ENCODE measurements around the gene GRK6. TPM values are rescaled to one million over a fixed set of nuclear protein-coding genes. Genes with fewer than 3 reads are reported as not detected.

GRK6 gene
- total and polyA plus RNA-seq, 12 donors: 6.7 to 22.9 (median 15.2) TPM

- Histone ChIP-seq H3K36me3 (peaks cover 0 to 7% (median 0%) of the 10 kb centered on the region in 9 donors), H3K27me3 (peaks cover 0 to 37% (median 14%) of the 10 kb centered on the region in 7 donors), H3K9me3 (no peaks in the 10 kb centered on the region), H3K27ac (peak overlapping the region in 2 of 10 donors; percentile 10 to 15), H3K4me1 (peaks cover 0 to 64% (median 46%) of the 10 kb centered on the region in 9 donors), H3K4me3 (no peak overlapping the region)
- WGBS, 2 donors: 77 to 82% methylated on average over 18 of the region's 18 CpGs
- ATAC-seq (peak in 1 of 8 donors; percentile 2), DNase-seq (no peak)
- no peak for TF ChIP-seq CTCF (IDR thresholded peaks at IDR 0.05)
- intact Hi-C loops (cut with DNase I): no loop called here
Observed at GRCh38 chr5:177476531-177477233, 50.2 kb downstream of the GRK6 start.

- Histone ChIP-seq H3K27ac (peak overlapping the region in 1 of 10 donors; percentile 76), H3K9me3 (no peaks in the 10 kb centered on the region), H3K4me3 (no peak overlapping the region), H3K4me1 (peaks cover 0 to 52% (median 35%) of the 10 kb centered on the region in 9 donors), H3K36me3 (peaks cover 0 to 11% (median 0%) of the 10 kb centered on the region in 9 donors), H3K27me3 (peaks cover 0 to 25% (median 3%) of the 10 kb centered on the region in 7 donors)
- DNase-seq: no peak
- WGBS, 2 donors: 94 to 95% methylated on average over 13 of the region's 13 CpGs
- no peak for ATAC-seq
- intact Hi-C loops (cut with DNase I): no loop called here
- TF ChIP-seq CTCF (IDR thresholded peaks at IDR 0.05): no peak
Observed at GRCh38 chr5:177477701-177478477, 51.4 kb downstream of the GRK6 start.

GRCh38 chr5:177478711-177479646, 52.5 kb downstream of the GRK6 start:
- WGBS, 2 donors: 16 to 25% methylated on average over 18 of the region's 18 CpGs
- ATAC-seq (peak; percentile 83 to 93 (median 86)), DNase-seq (peak; percentile 88 to 90)
- intact Hi-C loops (cut with DNase I): no loop called here
- Histone ChIP-seq H3K4me1 (peaks cover 0 to 51% (median 33%) of the 10 kb centered on the region in 9 donors), H3K9me3 (no peaks in the 10 kb centered on the region), H3K27ac (peak overlapping the region in 9 of 10 donors; percentile 14 to 80 (median 62)), H3K4me3 (no peak overlapping the region), H3K36me3 (peaks cover 0 to 22% (median 6%) of the 10 kb centered on the region in 9 donors), H3K27me3 (peaks cover 0 to 18% (median 3%) of the 10 kb centered on the region in 7 donors)
- no peak for TF ChIP-seq CTCF (IDR thresholded peaks at IDR 0.05)

Data from heart right ventricle (tissue), 16 donors.